GM13977 (cell line): ENCODE measurements around the gene DCUN1D2.

Experiments used
- DNase-seq: peaks from one replicate; pipeline ENCODE4 v3.0.0; 2012; ENCODE audit warnings: low spot score
- CTCF ChIP-seq: IDR thresholded peaks from 2 replicates; pipeline ENCODE4 v1.5.1; 2012; ENCODE audit warnings: mild to moderate bottlenecking, control low read depth; ENCODE audit not compliant: insufficient read depth; ENCODE audit errors: extremely low read depth, missing control alignments
- in situ Hi-C: fragments of 300-500 bp; cut with MboI; formaldehyde crosslinking; loops from one replicate; pipeline ENCODE4 v1.12.0; 2022; ENCODE audit warnings: low sequenced_read_pairs, low pct_unique_long_range_greater_than_20kb, mixed read lengths, inconsistent platforms; ENCODE audit not compliant: unreplicated experiment

DCUN1D2 gene

DNA sequence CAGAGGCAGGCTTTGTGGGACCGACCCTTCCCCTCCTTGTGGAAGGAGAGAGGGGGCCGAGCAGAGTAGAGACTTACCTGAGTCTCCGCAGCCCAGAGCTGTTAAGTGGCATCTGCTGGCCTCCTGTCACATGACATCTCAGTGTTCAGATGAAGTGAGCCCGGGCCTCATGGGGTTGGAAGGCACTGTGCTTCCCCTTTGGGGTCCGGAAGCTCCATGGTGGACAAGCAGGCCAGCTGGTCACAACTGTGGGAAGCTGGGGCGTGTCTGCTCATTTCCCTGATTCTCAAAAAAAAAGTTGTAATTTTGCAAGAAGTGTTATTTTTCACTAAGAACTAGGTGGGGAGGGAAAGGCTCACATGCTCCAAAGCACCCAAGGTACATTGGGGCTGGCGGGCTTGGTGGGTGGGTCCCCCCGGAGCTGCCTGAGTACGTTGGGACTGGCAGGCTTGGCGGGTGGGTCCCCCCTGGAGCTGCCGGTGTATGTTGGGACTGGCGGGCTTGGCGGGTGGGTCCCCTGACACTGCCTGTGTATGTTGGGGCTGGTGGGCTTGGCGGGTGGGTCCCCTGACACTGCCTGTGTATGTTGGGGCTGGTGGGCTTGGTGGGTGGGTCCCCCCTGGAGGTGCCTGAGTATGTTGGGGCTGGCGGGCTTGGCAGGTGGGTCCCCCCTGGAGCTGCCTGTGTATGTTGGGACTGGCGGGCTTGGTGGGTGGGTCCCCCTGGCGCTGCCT, 18.2 kb upstream of the DCUN1D2 start:
- no peak for DNase-seq
- no peak for TF ChIP-seq CTCF
- in situ Hi-C loops = no loop called here

DNA sequence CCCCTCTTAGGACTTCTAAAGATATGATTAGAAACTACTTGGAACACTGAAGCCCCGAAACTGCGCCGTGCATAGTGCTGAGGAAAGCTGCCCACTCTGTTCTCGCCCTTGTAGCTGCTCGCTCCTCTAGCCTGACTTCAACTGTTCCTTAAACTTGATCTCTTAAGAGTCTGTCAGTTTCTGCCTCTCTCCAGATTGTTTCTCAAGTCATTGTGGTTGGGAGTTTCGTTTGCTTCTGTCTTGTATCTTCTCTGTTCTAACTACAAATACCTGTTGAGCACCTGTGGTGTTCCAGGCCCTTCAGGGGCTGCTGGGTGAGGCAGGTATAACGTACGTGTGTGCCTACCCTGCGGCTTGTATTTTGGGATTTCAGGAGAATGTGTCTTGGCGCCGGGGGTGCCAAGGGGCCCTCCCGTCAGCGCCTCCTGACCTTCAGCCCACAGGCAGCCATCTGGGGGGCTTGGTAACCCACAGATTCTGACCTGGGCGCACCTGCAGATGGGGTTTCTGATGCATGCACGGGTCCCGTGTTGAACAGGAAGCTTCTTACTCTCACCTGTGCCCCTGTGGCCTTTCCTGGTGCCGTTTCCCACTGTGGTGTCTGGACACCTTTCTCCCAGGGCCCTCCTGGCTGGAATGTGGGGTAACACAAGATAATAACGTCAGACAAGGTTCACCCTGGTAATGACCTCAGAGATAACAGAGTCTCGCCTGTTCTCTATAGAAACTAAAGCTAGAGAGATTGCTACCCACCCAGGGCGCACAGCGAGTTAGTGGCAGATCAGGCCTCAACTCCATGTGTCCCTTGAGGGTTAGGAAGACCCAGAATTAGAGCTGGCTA, 17.2 kb upstream of the DCUN1D2 start:
- DNase-seq = no peak
- in situ Hi-C loops = no loop called here
- no peak for TF ChIP-seq CTCF

- no peak for TF ChIP-seq CTCF
- peak; percentile 23 for DNase-seq
- in situ Hi-C loops = no loop called here
These were observed 16.4 kb upstream of the DCUN1D2 start for GRCh38 chr13:113506871-113507388.

DNA sequence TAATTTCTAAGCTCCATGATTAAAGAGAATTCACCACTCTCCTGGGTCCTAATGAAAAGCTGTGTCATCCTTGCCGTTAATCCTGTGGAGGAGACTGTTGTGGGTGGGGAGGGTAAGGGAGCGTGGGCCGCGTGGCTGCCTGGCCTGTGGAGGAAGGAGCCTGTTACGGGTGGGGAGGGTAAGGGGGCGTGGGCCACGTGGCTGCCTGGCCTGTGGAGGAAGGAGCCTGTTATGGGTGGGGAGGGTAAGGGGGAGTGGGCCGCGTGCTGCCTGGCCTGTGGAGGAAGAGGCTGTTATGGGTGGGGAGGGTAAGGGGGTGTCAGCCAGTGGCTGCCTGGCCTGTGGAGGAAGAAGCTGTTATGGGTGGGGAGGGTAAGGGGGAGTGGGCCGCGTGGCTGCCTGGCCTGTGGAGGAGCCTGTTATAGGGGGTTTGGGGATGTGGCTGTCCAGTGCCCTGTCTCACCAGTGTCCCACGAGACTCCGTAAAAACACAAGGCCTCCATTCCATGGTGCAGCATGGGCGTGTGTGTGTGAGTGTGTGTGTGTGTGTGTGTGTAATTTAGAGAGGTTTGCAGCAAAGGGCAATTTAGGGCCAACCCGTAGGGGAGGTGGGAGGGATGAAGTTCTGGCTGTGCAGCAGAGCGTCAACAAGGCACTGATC, 15.6 kb upstream of the DCUN1D2 start:
- no peak for DNase-seq
- in situ Hi-C loops = no loop called here

DNA sequence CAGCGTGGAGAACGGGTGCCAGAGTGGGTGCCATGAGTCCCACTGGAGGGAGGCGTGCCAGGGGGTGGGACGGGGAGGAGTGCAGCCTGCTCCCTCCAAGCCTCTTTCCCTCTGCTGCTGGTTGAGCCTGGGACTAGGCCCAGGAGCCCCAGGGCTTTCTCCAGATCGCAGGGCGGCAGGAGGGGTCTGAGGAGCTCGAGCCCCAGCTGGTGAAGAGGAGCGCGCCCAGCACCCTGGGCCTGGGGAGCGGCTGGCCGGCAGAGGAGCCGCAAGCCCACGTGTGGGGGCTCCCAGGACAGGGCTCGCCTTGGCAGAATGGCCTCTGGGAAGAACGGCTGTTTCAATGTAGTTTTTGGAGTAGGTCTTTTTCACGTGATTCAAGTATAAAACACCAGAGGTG, 12.2 kb upstream of the DCUN1D2 start:
- no peak for TF ChIP-seq CTCF
- in situ Hi-C loops = no loop called here
- DNase-seq = no peak

More for the DNA sequence above, 15.6 kb upstream of the DCUN1D2 start:
- no peak for TF ChIP-seq CTCF

- in situ Hi-C loops = no loop called here
- no peak for TF ChIP-seq CTCF
- no peak for DNase-seq
These were observed 10.2 kb upstream of the DCUN1D2 start for GRCh38 chr13:113500530-113501265.
